HEK293 (cell line): ENCODE data around the gene PLLP.

Experiments
- CTCF ChIA-PET: fragments of 350-600 bp; formaldehyde crosslinking; extraction: SDS; loops from one replicate; lab custom pipeline; 2021; ENCODE audit warnings: antibody characterized with exemption; lab: Yijun Ruan, JAX
- POLR2A ChIA-PET: fragments of 300-600 bp; formaldehyde crosslinking; extraction: SDS; loops from one replicate; lab custom pipeline; 2020; ENCODE audit warnings: antibody characterized with exemption, inconsistent platforms; lab: Yijun Ruan, JAX
- H3K27ac ChIP-seq: fragments of 200-500 bp; sonication (Bioruptor generic); 2 replicates; pipeline ENCODE4 v1.5.1; 2014; ENCODE audit warnings: low read depth, low read length, control low read depth, inconsistent platforms; ENCODE audit errors: extremely low read depth
- H3K36me3 ChIP-seq, 2 experiments: fragments of 200-500 bp in 1 of 2; sonication (Bioruptor generic) in 1 of 2; 1 replicate in 1 of 2; 2 replicates in 1 of 2; pipeline ENCODE4 v1.5.1; 2014 to 2017; ENCODE audit warnings: inconsistent platforms in 2 of 2, low read length in 2 of 2; ENCODE audit not compliant: control insufficient read depth in 2 of 2, insufficient read depth in 1 of 2
- H3K4me1 ChIP-seq: fragments of 200-500 bp; sonication (Bioruptor generic); 2 replicates; pipeline ENCODE4 v1.5.1; 2014; ENCODE audit warnings: mild to moderate bottlenecking, low read length, inconsistent platforms; ENCODE audit not compliant: control insufficient read depth, insufficient read depth
- H3K4me3 ChIP-seq: 2 replicates; pipeline ENCODE4 v1.5.1; 2011; ENCODE audit warnings: low read depth, mild to moderate bottlenecking, control low read depth, low read length, moderate library complexity
- H3K9me3 ChIP-seq: fragments of 200-500 bp; sonication (Bioruptor generic); 2 replicates; pipeline ENCODE4 v1.5.1; 2014; ENCODE audit warnings: low read depth, low read length, inconsistent platforms; ENCODE audit not compliant: control insufficient read depth, insufficient read depth
- INSM2 ChIP-seq: fragments of 450-650 bp; formaldehyde crosslinking; IDR thresholded peaks from 2 replicates; pipeline ENCODE4 v1.5.1; 2016; ENCODE audit warnings: missing biosample characterization, missing genetic modification characterization
- KLF10 ChIP-seq: fragments of 450-650 bp; IDR thresholded peaks from 2 replicates; pipeline ENCODE4 v1.5.1; 2018; ENCODE audit warnings: missing biosample characterization, mild to moderate bottlenecking, missing genetic modification characterization
- KLF8 ChIP-seq: fragments of 450-650 bp; formaldehyde crosslinking; IDR thresholded peaks from 2 replicates; pipeline ENCODE4 v1.5.1; 2016; ENCODE audit warnings: missing biosample characterization, missing genetic modification characterization
- MEIS1 ChIP-seq: sonication (generic); formaldehyde crosslinking; IDR thresholded peaks from 2 replicates; pipeline ENCODE4 v1.8.1; 2022; ENCODE audit warnings: missing genetic modification reagents, mild to moderate bottlenecking, borderline replicate concordance
- PRDM2 ChIP-seq: fragments of 450-650 bp; formaldehyde crosslinking; IDR thresholded peaks from 2 replicates; pipeline ENCODE4 v1.5.1; 2016; ENCODE audit warnings: missing biosample characterization, missing genetic modification characterization, borderline replicate concordance
- SP2 ChIP-seq: fragments of 450-650 bp; formaldehyde crosslinking; IDR thresholded peaks from 2 replicates; pipeline ENCODE4 v1.5.1; 2016; ENCODE audit warnings: missing biosample characterization, missing genetic modification characterization
- SP7 ChIP-seq: fragments of 450-650 bp; formaldehyde crosslinking; IDR thresholded peaks from 2 replicates; pipeline ENCODE4 v1.5.1; 2016; ENCODE audit warnings: missing biosample characterization, missing genetic modification characterization
- ZBTB17 ChIP-seq: fragments of 450-650 bp; formaldehyde crosslinking; IDR thresholded peaks from 2 replicates; pipeline ENCODE4 v1.5.1; 2016; ENCODE audit warnings: missing biosample characterization, missing genetic modification characterization
- ZBTB48 ChIP-seq: fragments of 450-650 bp; formaldehyde crosslinking; IDR thresholded peaks from 2 replicates; pipeline ENCODE4 v1.5.1; 2016; ENCODE audit warnings: missing biosample characterization, missing genetic modification characterization
- ZEB2 ChIP-seq: fragments of 450-650 bp; formaldehyde crosslinking; IDR thresholded peaks from 2 replicates; pipeline ENCODE4 v1.5.1; 2016; ENCODE audit warnings: missing biosample characterization, missing genetic modification characterization
- ZNF16 ChIP-seq: fragments of 450-650 bp; formaldehyde crosslinking; IDR thresholded peaks from 2 replicates; pipeline ENCODE4 v1.5.1; 2016; ENCODE audit warnings: low read depth, missing biosample characterization, missing genetic modification characterization
- ZNF18 ChIP-seq: fragments of 450-650 bp; formaldehyde crosslinking; IDR thresholded peaks from 2 replicates; pipeline ENCODE4 v1.5.1; 2016; ENCODE audit warnings: missing biosample characterization, missing genetic modification characterization
- ZNF19 ChIP-seq: fragments of 450-650 bp; formaldehyde crosslinking; IDR thresholded peaks from 2 replicates; pipeline ENCODE4; 2016; ENCODE audit warnings: missing biosample characterization, missing genetic modification characterization, low read depth
- ZNF2 ChIP-seq: fragments of 450-650 bp; formaldehyde crosslinking; IDR thresholded peaks from 2 replicates; pipeline ENCODE4 v1.5.1; 2016; ENCODE audit warnings: missing biosample characterization, missing genetic modification characterization
- ZNF211 ChIP-seq: fragments of 450-650 bp; formaldehyde crosslinking; IDR thresholded peaks from 2 replicates; pipeline ENCODE4 v1.5.1; 2016; ENCODE audit warnings: low read depth, missing biosample characterization, missing genetic modification characterization
- ZNF248 ChIP-seq: fragments of 450-650 bp; formaldehyde crosslinking; IDR thresholded peaks from 2 replicates; pipeline ENCODE4 v1.5.1; 2017; ENCODE audit warnings: missing biosample characterization, missing genetic modification characterization
- ZNF449 ChIP-seq: fragments of 450-650 bp; formaldehyde crosslinking; IDR thresholded peaks from 2 replicates; pipeline ENCODE4 v1.5.1; 2017; ENCODE audit warnings: missing biosample characterization, mild to moderate bottlenecking, missing genetic modification characterization, moderate library complexity
- ZNF501 ChIP-seq: fragments of 450-650 bp; formaldehyde crosslinking; IDR thresholded peaks from 2 replicates; pipeline ENCODE4 v1.5.1; 2016; ENCODE audit warnings: missing biosample characterization, missing genetic modification characterization
- ZNF555 ChIP-seq: fragments of 450-650 bp; formaldehyde crosslinking; conservative IDR thresholded peaks from 2 replicates; pipeline ENCODE4 v1.5.1; 2017; ENCODE audit warnings: missing biosample characterization, mild to moderate bottlenecking, missing genetic modification characterization, inconsistent platforms
- ZNF600 ChIP-seq: fragments of 450-650 bp; formaldehyde crosslinking; IDR thresholded peaks from 2 replicates; pipeline ENCODE4 v1.5.1; 2016; ENCODE audit warnings: missing biosample characterization, missing genetic modification characterization
- ZNF623 ChIP-seq: fragments of 450-650 bp; formaldehyde crosslinking; IDR thresholded peaks from 2 replicates; pipeline ENCODE4 v1.5.1; 2016; ENCODE audit warnings: missing biosample characterization, missing genetic modification characterization
- ZNF654 ChIP-seq: fragments of 450-650 bp; formaldehyde crosslinking; IDR thresholded peaks from 2 replicates; pipeline ENCODE4 v1.5.1; 2016; ENCODE audit warnings: low read depth, missing biosample characterization, missing genetic modification characterization
- ZSCAN30 ChIP-seq: fragments of 450-650 bp; IDR thresholded peaks from 2 replicates; pipeline ENCODE4 v1.5.1; 2018; ENCODE audit warnings: missing biosample characterization, mild to moderate bottlenecking, missing genetic modification characterization, moderate library complexity

PLLP gene

GRCh38 chr16:57300387-57301125 lies 16.1 kb upstream of the PLLP start (continued):
- peak; percentile 56; the same call in 1 of the 2 replicates for TF ChIP-seq INSM2 (tag by site-specific recombination)
- no peak for TF ChIP-seq ZEB2 (tag by site-specific recombination)
- TF ChIP-seq ZNF555 = no peak
- no peak for TF ChIP-seq ZNF623
- no peak for TF ChIP-seq ZNF449 (tag by site-specific recombination)

- ChIA-PET CTCF (interaction anchor here (0.6 to 9.4 kb wide), 24 partner anchors 9 to 707 kb away, joined by 3 to 290 read pairs (median 4); partner anchors contain the start of gene CPNE2), POLR2A (interaction anchor here (0.8 to 2.1 kb wide), 7 partner anchors 15 to 147 kb away, joined by 4 to 14 read pairs (median 7); partner anchors contain the start of genes ARL2BP, CIAPIN1, COQ9 and PLLP)
- no peaks in the 10 kb centered on the region for H3K9me3 ChIP-seq
- TF ChIP-seq KLF8 = peak; percentile 74; the same call in 1 of the 2 replicates
- no peak for TF ChIP-seq ZBTB48 (tag by site-specific recombination)
- TF ChIP-seq ZSCAN30 (tag by site-specific recombination) = peak; percentile 90
- TF ChIP-seq ZNF16 (tag by site-specific recombination) = no peak
- no peak for TF ChIP-seq ZNF211 (tag by site-specific recombination)
- peak; percentile 39; the same call in 1 of the 2 replicates for TF ChIP-seq ZNF18 (tag by site-specific recombination)
- TF ChIP-seq ZNF2 (tag by site-specific recombination) = 0 out of 2 replicates have a peak, but pooled peaks have one; percentile 14
- TF ChIP-seq PRDM2 = no peak
- peak; percentile 78 for TF ChIP-seq ZBTB17 (tag by site-specific recombination)
- TF ChIP-seq ZNF19 (tag by site-specific recombination) = no peak
- peak; percentile 42 for TF ChIP-seq KLF10
- no peak for TF ChIP-seq SP2
- TF ChIP-seq ZNF600 = peak; percentile 100
- peak; percentile 9; the same call in 1 of the 2 replicates for TF ChIP-seq SP7 (tag by site-specific recombination)
- no peak for TF ChIP-seq ZNF248 (tag by site-specific recombination)
- TF ChIP-seq ZNF654 (tag by site-specific recombination) = no peak
- 0 out of 2 replicates have a peak, but pooled peaks have one; percentile 20 for TF ChIP-seq ZNF501 (tag by site-specific recombination)
- TF ChIP-seq MEIS1 (CRISPR knock-in tag) = no peak
These were observed 15.4 kb upstream of the PLLP start for GRCh38 chr16:57299719-57300386.

More at GRCh38 chr16:57299719-57300386, 15.4 kb upstream of the PLLP start:
- Histone ChIP-seq H3K4me3 (peak overlapping the region; percentile 55), H3K27ac (peak overlapping the region; percentile 33; the same call in 1 of the 2 replicates), H3K36me3 (no peaks in the 10 kb centered on the region), H3K4me1 (no peaks in the 10 kb centered on the region)
